GM12878 (cell line): Measurements from ENCODE around the gene LMOD3. TPM values are rescaled to one million over a fixed set of nuclear protein-coding genes. Genes with fewer than 3 reads are reported as not detected.

ENCODE experiments used
- ATAC-seq: fragments of 200-7000 bp; cut with Tn5 transposase; 3 replicates; pipeline ENCODE4 v1.9.1; 2020; ENCODE audit warnings: mild to moderate bottlenecking, moderate library complexity
- BruUV-seq: library from RNA; stranded (reverse); fragments of 400-500 nt; replicated peaks from 2 replicates; lab custom pipeline; 2021; lab: Mats Ljungman, UMichigan
- CTCF ChIA-PET: fragments of 300-600 bp; sonication (Branson Sonifier 250); formaldehyde crosslinking; extraction: SDS; loops from one replicate; lab custom pipeline; 2021; ENCODE audit warnings: inconsistent platforms; lab: Yijun Ruan, JAX
- POLR2A ChIA-PET: fragments of 350-600 bp; formaldehyde crosslinking; extraction: SDS; loops from one replicate; lab custom pipeline; 2021; ENCODE audit warnings: inconsistent platforms; lab: Charles Lee
- RAD21 ChIA-PET: fragments of 300-600 bp; sonication (Branson Sonifier 250); formaldehyde crosslinking; loops from one replicate; lab custom pipeline; 2023; ENCODE audit warnings: antibody characterized with exemption; ENCODE audit not compliant: unreplicated experiment; lab: Charles Lee
- SMC1A ChIA-PET: fragments of 300-600 bp; sonication (Branson Sonifier 250); formaldehyde crosslinking; loops from one replicate; lab custom pipeline; 2023; ENCODE audit not compliant: unreplicated experiment, uncharacterized antibody; lab: Charles Lee
- DNase-seq: peaks from one replicate; pipeline ENCODE4 v3.0.0-alpha.2; 2011; ENCODE audit warnings: low read depth, low spot score
- FAIRE-seq: peaks from 3 replicates; lab custom pipeline; 2011; peaks lifted over from hg19 to GRCh38; lab: Jason Lieb, UNC
- H2AFZ ChIP-seq: 2 replicates; pipeline ENCODE4 v1.6.0; 2011; ENCODE audit warnings: low read depth, low read length, control low read depth; ENCODE audit not compliant: control insufficient read depth
- H3K27ac ChIP-seq: 2 replicates; pipeline ENCODE4 v1.5.1; 2011; ENCODE audit warnings: control low read depth; ENCODE audit not compliant: control insufficient read depth, insufficient read depth
- H3K27me3 ChIP-seq, 2 experiments: replicated peaks in 1 of 2; 2 replicates each; pipeline versions ENCODE4 v1.6.0 to v1.6.1; 2011; ENCODE audit warnings: low read length in 1 of 2; ENCODE audit not compliant: control insufficient read depth in 2 of 2, insufficient read depth in 2 of 2
- H3K36me3 ChIP-seq, 2 experiments: 2 replicates each; pipeline ENCODE4 v1.5.1; 2011; ENCODE audit warnings: low read length in 1 of 2; ENCODE audit not compliant: control insufficient read depth in 2 of 2, insufficient read depth in 2 of 2
- H3K4me1 ChIP-seq: 2 replicates; pipeline ENCODE4 v1.6.1; 2011; ENCODE audit warnings: mild to moderate bottlenecking, low read length, moderate library complexity, mixed read lengths; ENCODE audit not compliant: control insufficient read depth, insufficient read depth
- H3K4me2 ChIP-seq: 2 replicates; pipeline ENCODE4 v1.6.0; 2011; ENCODE audit warnings: control low read depth; ENCODE audit not compliant: control insufficient read depth, insufficient read depth
- H3K4me3 ChIP-seq: fragments of 200-600 bp; sonication (generic); 2 replicates; pipeline ENCODE4 v1.5.1; 2016
- H3K79me2 ChIP-seq: 2 replicates; pipeline ENCODE4 v1.6.0; 2011; ENCODE audit warnings: low read length; ENCODE audit not compliant: control insufficient read depth, insufficient read depth
- H3K9ac ChIP-seq: 2 replicates; pipeline ENCODE4 v1.8.0; 2011; ENCODE audit warnings: low read length, control low read depth, mixed read lengths; ENCODE audit not compliant: control insufficient read depth, insufficient read depth
- H3K9me3 ChIP-seq: replicated peaks from 3 replicates; pipeline ENCODE4 v1.5.1; 2011; ENCODE audit warnings: mild to moderate bottlenecking, low read length; ENCODE audit not compliant: control insufficient read depth, insufficient read depth
- H4K20me1 ChIP-seq: 2 replicates; pipeline ENCODE4 v1.6.0; 2011; ENCODE audit not compliant: control insufficient read depth, insufficient read depth
- ASH2L ChIP-seq: fragments of 300-600, 200-600 bp; sonication (generic); IDR thresholded peaks from 2 replicates; pipeline ENCODE4 v1.6.1; 2017; ENCODE audit warnings: low read depth, mild to moderate bottlenecking, borderline replicate concordance
- CHD1 ChIP-seq: IDR thresholded peaks from 2 replicates; pipeline ENCODE4 v1.6.1; 2012; ENCODE audit warnings: low read depth, low read length, improper control_type of control experiment
- CHD2 ChIP-seq: IDR thresholded peaks from 2 replicates; pipeline ENCODE4 v1.6.1; 2011; ENCODE audit warnings: low read depth, low read length, improper control_type of control experiment, borderline replicate concordance
- EED ChIP-seq: sonication (generic); IDR thresholded peaks from 2 replicates; pipeline ENCODE4 v1.6.1; 2016; ENCODE audit warnings: antibody characterized with exemption, low read depth
- EP300 ChIP-seq, 2 experiments: fragments of 150-350 bp in 1 of 2; IDR thresholded peaks; 2 replicates each; pipeline ENCODE4 v1.6.1; 2011 to 2012; ENCODE audit warnings: low read depth in 2 of 2, low read length in 2 of 2, borderline replicate concordance in 1 of 2, improper control_type of control experiment in 1 of 2, inconsistent platforms in 1 of 2; ENCODE audit not compliant: control insufficient read depth in 1 of 2
- KDM1A ChIP-seq: fragments of 200-600 bp; sonication (generic); IDR thresholded peaks from 2 replicates; pipeline ENCODE4 v1.6.1; 2016; ENCODE audit warnings: borderline replicate concordance
- MEF2A ChIP-seq: IDR thresholded peaks from 2 replicates; pipeline ENCODE4 v1.6.1; 2011; ENCODE audit warnings: low read depth, mild to moderate bottlenecking, low read length, moderate library complexity; ENCODE audit not compliant: insufficient read depth
- NR2C1 ChIP-seq: fragments of 450-650 bp; IDR thresholded peaks from 2 replicates; pipeline ENCODE4 v1.6.1; 2017; ENCODE audit warnings: antibody characterized with exemption, mild to moderate bottlenecking, moderate library complexity
- PML ChIP-seq: IDR thresholded peaks from 2 replicates; pipeline ENCODE4 v1.6.1; 2012; ENCODE audit warnings: low read length, inconsistent platforms
- POU2F2 ChIP-seq: IDR thresholded peaks from 3 replicates; pipeline ENCODE4 v1.6.1; 2011; ENCODE audit warnings: low read depth, mild to moderate bottlenecking, low read length, borderline replicate concordance
- RCOR1 ChIP-seq: conservative IDR thresholded peaks from 2 replicates; pipeline ENCODE4 v1.6.1; 2012; ENCODE audit warnings: low read depth, low read length, improper control_type of control experiment
- SMAD1 ChIP-seq: fragments of 450-650 bp; IDR thresholded peaks from 2 replicates; pipeline ENCODE4 v1.6.1; 2018; ENCODE audit warnings: mild to moderate bottlenecking, low read depth; ENCODE audit not compliant: partially characterized antibody
- SUZ12 ChIP-seq: fragments of 200-600 bp; sonication (generic); IDR thresholded peaks from one replicate; pipeline ENCODE4 v1.6.1; 2018; ENCODE audit warnings: antibody characterized with exemption, mild to moderate bottlenecking; ENCODE audit not compliant: unreplicated experiment
- YY1 ChIP-seq: IDR thresholded peaks from 2 replicates; pipeline ENCODE4 v1.6.1; 2011; ENCODE audit warnings: low read depth, mild to moderate bottlenecking, low read length
- WGBS: methylation state at CpG from one replicate; pipeline ENCODE4 v1.1.6; 2016; ENCODE audit warnings: low lambda C conversion rate; ENCODE audit not compliant: insufficient replicate concordance, insufficient coverage; ENCODE audit errors: missing lambda C conversion rate; 5-methylcytosine and 5-hydroxymethylcytosine counted together
- in situ Hi-C: fragments of 300-500 bp; cut with MboI; formaldehyde crosslinking; loops from 9 replicates; pipeline ENCODE4 v1.14.3; 2018; ENCODE audit warnings: mixed read lengths
- intact Hi-C: fragments of 100-400 bp; cut with micrococcal nuclease; formaldehyde crosslinking; loops from one replicate; pipeline ENCODE4 v1.14.2; 2022; ENCODE audit not compliant: unreplicated experiment
- polyA plus RNA-seq, 11 experiments: library from polyadenylated mRNA; depleted of rRNA in 4 of 11; unstranded in 6 of 11; stranded (reverse) in 5 of 11; fragments of >200 nt; fragmentation: Nextera tagmentation in 4 of 11; fragmentation: Illumina TruSeq in 1 of 11; extraction: Ambion mirVana in 4 of 11; extraction: Trizol in 1 of 11; gene quantifications; 1 replicate in 1 of 11; 2 replicates in 10 of 11; pipeline versions ENCODE4 v1.2.1 to v1.2.3, GENCODE V29; 2011 to 2016; ENCODE audit warnings: inconsistent platforms in 2 of 11, missing spikeins in 2 of 11, low read depth in 1 of 11
- total RNA-seq, 4 experiments: library from RNA; depleted of rRNA in 3 of 4; stranded (reverse); fragments of >200 nt in 3 of 4; fragmentation: Illumina TruSeq in 1 of 4; extraction: Trizol in 1 of 4; gene quantifications; 2 replicates each; pipeline versions ENCODE4 v1.2.1 to v1.2.3, GENCODE V29; 2013 to 2021
- TF ChIP-seq, protein P1 (sequence below): fragments of 450-650 bp; IDR thresholded peaks from 2 replicates; pipeline ENCODE4 v1.6.1; 2017; ENCODE audit warnings: mild to moderate bottlenecking, moderate library complexity
- TF ChIP-seq, protein P2 (sequence below): IDR thresholded peaks from 2 replicates; pipeline ENCODE4 v1.6.1; 2012; ENCODE audit warnings: low read depth, low read length, improper control_type of control experiment
- TF ChIP-seq, protein P3 (sequence below): fragments of 450-650 bp; IDR thresholded peaks from 2 replicates; pipeline ENCODE4 v1.6.1; 2016; ENCODE audit warnings: mild to moderate bottlenecking

The LMOD3 gene
- total and polyA plus RNA-seq, 10 of the 15 experiments (the other 5 are each of a cell fraction or from before 2014, with no cell fraction given), result 0.04 to 0.20 (median 0.09) TPM; not detected in 1

DNA sequence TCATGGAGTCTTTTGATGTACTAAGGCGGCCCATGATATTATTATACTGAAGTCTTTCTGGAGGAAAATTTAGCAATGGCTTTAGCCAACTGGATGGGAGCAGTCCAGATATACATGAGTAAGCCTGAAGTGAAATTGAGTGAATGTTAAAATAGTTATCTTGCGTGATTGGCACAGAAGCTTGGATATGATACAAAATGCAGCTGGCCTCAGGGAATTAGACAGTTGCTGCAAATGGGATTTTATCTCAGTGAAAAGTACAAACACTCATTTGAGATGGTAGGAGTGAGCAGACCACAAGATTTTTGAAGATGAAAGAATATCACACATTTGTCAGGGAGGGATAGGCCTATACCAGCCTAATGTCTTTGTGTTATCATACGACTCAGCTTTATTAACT lies 8.9 kb downstream of the LMOD3 start:
- no peaks in the 10 kb centered on the region for H3K9me3 ChIP-seq
- ChIA-PET RAD21 (no interaction called here), POLR2A (interaction anchor here (0.8 kb wide), 1 partner anchor 12 kb away, joined by 3 read pairs; no protein-coding TSS in a partner anchor), CTCF (interaction anchor here (1.0 to 5.8 kb wide), 7 partner anchors 7 to 314 kb away, joined by 3 to 28 read pairs (median 4); no protein-coding TSS in a partner anchor), SMC1A (interaction anchor here (0.8 to 1.7 kb wide), 4 partner anchors 9 to 193 kb away, joined by 4 to 6 read pairs (median 4); partner anchors contain the start of gene LMOD3)
- H3K4me3 ChIP-seq, result no peak overlapping the region
- H3K27me3 ChIP-seq, result no peaks in the 10 kb centered on the region
- no peaks in the 10 kb centered on the region for H3K4me1 ChIP-seq
- intact Hi-C loops, result no loop called here
- no peak overlapping the region for H3K27ac ChIP-seq
- no TSS peak for BruUV-seq
- H4K20me1 ChIP-seq, result no peaks in the 10 kb centered on the region
- no peak for DNase-seq
- no peak overlapping the region for H3K4me2 ChIP-seq
- no peaks in the 10 kb centered on the region for H3K36me3 ChIP-seq
- H2AFZ ChIP-seq, result no peak overlapping the region
- FAIRE-seq, result no peak
- no peak for ATAC-seq
- in situ Hi-C loops, result no loop called here
- TF ChIP-seq, protein P1, sequence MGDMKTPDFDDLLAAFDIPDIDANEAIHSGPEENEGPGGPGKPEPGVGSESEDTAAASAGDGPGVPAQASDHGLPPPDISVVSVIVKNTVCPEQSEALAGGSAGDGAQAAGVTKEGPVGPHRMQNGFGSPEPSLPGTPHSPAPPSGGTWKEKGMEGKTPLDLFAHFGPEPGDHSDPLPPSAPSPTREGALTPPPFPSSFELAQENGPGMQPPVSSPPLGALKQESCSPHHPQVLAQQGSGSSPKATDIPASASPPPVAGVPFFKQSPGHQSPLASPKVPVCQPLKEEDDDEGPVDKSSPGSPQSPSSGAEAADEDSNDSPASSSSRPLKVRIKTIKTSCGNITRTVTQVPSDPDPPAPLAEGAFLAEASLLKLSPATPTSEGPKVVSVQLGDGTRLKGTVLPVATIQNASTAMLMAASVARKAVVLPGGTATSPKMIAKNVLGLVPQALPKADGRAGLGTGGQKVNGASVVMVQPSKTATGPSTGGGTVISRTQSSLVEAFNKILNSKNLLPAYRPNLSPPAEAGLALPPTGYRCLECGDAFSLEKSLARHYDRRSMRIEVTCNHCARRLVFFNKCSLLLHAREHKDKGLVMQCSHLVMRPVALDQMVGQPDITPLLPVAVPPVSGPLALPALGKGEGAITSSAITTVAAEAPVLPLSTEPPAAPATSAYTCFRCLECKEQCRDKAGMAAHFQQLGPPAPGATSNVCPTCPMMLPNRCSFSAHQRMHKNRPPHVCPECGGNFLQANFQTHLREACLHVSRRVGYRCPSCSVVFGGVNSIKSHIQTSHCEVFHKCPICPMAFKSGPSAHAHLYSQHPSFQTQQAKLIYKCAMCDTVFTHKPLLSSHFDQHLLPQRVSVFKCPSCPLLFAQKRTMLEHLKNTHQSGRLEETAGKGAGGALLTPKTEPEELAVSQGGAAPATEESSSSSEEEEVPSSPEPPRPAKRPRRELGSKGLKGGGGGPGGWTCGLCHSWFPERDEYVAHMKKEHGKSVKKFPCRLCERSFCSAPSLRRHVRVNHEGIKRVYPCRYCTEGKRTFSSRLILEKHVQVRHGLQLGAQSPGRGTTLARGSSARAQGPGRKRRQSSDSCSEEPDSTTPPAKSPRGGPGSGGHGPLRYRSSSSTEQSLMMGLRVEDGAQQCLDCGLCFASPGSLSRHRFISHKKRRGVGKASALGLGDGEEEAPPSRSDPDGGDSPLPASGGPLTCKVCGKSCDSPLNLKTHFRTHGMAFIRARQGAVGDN, result no peak
- TF ChIP-seq NR2C1 (no peak), CHD1 (no peak), MEF2A (no peak), EP300 (IDR thresholded peaks at IDR 0.05; ENCODE audit: borderline replicate concordance in 1 of 2, control insufficient read depth in 1 of 2, low read depth in 2 of 2, low read length in 2 of 2) (no peak), YY1 (no peak), KDM1A (no peak), POU2F2 (no peak), SUZ12 (no peak), PML (no peak), SMAD1 (no peak), EED (no peak), RCOR1 (no peak), CHD2 (no peak), ASH2L (no peak)
- TF ChIP-seq, protein P2, sequence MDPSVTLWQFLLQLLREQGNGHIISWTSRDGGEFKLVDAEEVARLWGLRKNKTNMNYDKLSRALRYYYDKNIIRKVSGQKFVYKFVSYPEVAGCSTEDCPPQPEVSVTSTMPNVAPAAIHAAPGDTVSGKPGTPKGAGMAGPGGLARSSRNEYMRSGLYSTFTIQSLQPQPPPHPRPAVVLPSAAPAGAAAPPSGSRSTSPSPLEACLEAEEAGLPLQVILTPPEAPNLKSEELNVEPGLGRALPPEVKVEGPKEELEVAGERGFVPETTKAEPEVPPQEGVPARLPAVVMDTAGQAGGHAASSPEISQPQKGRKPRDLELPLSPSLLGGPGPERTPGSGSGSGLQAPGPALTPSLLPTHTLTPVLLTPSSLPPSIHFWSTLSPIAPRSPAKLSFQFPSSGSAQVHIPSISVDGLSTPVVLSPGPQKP, result no peak
- TF ChIP-seq, protein P3, sequence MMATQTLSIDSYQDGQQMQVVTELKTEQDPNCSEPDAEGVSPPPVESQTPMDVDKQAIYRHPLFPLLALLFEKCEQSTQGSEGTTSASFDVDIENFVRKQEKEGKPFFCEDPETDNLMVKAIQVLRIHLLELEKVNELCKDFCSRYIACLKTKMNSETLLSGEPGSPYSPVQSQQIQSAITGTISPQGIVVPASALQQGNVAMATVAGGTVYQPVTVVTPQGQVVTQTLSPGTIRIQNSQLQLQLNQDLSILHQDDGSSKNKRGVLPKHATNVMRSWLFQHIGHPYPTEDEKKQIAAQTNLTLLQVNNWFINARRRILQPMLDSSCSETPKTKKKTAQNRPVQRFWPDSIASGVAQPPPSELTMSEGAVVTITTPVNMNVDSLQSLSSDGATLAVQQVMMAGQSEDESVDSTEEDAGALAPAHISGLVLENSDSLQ, result no peak
- no peak overlapping the region for H3K9ac ChIP-seq
- no peaks in the 10 kb centered on the region for H3K79me2 ChIP-seq
- WGBS, result 98% methylated on average over 3 of the region's 3 CpGs
